HUES6 (cell line): ENCODE measurements around the gene SEC14L5.

Source experiments
- H3K27ac ChIP-seq: 2 replicates; pipeline ENCODE4 v1.7.0; 2013; ENCODE audit warnings: low read depth, mild to moderate bottlenecking, low read length, inconsistent platforms
- H3K27me3 ChIP-seq: 2 replicates; pipeline ENCODE4 v1.6.1; 2013; ENCODE audit warnings: low read length; ENCODE audit not compliant: control insufficient read depth, insufficient read depth
- H3K36me3 ChIP-seq: 2 replicates; pipeline ENCODE4 v1.6.1; 2013; ENCODE audit warnings: low read length; ENCODE audit not compliant: control insufficient read depth, insufficient read depth
- H3K4me1 ChIP-seq: 2 replicates; pipeline ENCODE4 v1.6.1; 2013; ENCODE audit warnings: low read length; ENCODE audit not compliant: control insufficient read depth, insufficient read depth
- H3K4me3 ChIP-seq: 2 replicates; pipeline ENCODE4 v1.5.1; 2013; ENCODE audit warnings: low read depth, low read length
- H3K9ac ChIP-seq: one replicate; pipeline ENCODE4 v1.6.1; 2013; ENCODE audit warnings: mild to moderate bottlenecking, low read length
- H3K9me3 ChIP-seq: 2 replicates; pipeline ENCODE4 v1.6.1; 2013; ENCODE audit warnings: low read depth, low read length; ENCODE audit not compliant: control insufficient read depth, insufficient read depth

SEC14L5 gene

DNA sequence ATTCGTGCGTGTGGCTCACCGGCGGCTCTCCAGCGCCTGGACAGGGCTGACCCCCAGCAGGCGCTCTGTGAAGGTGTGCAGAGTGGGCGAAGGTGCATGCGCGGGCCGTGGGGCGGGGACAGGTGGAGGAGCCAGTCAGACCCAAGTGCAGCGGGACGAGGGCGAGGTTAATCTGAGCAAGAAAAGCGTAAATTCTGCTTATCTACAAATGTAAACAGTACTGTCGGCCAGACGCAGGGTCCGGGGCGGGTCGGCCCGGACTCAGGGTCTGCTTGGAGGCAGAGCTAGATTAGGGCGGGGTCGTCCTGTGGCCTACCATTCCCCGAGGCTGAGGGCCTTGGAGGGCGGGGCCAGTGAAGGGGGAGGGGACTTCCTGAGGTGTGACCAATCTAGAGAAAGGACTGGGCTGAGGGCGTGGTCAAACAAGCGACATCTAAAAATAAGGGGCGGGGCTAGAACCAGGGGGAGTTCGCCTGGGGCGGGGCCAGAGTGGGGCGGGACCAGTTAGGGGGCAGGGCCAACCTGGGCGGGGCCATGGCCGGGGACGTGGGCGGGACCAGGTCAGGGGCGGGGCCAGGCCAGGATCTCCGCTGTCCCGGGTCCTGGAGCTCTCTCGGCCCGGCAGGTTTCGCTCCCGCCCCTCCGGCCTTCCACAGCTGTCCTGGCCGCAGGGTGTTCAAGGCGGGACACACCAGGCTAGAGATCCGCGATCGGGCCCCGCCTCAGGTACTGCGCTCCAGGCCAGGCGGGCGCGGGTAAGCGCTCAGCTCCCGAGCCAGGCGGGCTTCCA is at the start of gene SEC14L5:
Gene SEC14L5, plus strand, starts transcription at position 611 of the 790 bp plus-strand sequence. CDS start 994 bp downstream, outside the sequence.
- H3K4me1 ChIP-seq = peaks cover 4% of the 10 kb centered on the region; the same call in 1 of the 2 replicates
- no peaks in the 10 kb centered on the region for H3K9me3 ChIP-seq
- no peak within 1 kb of the TSS for H3K27ac ChIP-seq
- no peaks in the 10 kb centered on the region for H3K36me3 ChIP-seq
- H3K9ac ChIP-seq = peak within 1 kb of the TSS; percentile 38
- H3K27me3 ChIP-seq = peaks cover 18% of the 10 kb centered on the region; the same call in 1 of the 2 replicates
- H3K4me3 ChIP-seq = peak within 1 kb of the TSS; percentile 86

DNA sequence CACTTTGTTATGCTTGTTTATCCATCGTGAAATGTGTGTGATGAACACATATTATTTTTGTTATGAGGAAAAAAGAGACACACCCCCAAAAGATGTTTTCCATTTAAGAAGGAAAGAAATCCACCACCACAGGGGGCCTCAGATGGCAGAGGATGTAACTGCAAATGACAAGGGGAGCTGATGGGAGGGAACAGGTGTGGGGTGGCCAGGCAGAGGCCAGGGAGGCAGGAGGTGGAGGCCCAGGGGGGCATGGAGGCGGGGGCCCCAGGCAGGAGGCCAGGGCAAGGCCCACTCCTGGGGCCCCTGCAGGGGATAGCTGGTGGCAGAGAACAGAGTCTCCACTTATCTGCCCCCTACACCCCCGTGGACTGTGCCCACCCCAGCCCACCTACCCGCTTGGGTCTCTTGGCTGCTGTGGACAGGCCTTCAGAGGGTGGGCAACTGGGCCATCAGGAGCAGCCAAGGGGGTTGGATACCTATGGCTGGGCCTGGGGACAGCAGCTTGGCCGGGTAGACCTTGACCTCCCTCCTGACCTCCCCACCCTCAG is 49.2 kb upstream of the SEC14L5 start:
- H3K9ac ChIP-seq = no peak overlapping the region
- H3K27me3 ChIP-seq = no peaks in the 10 kb centered on the region
- H3K4me1 ChIP-seq = no peaks in the 10 kb centered on the region
- H3K4me3 ChIP-seq = no peak overlapping the region
- H3K9me3 ChIP-seq = no peaks in the 10 kb centered on the region
- H3K27ac ChIP-seq = no peak overlapping the region
- peaks cover 5% of the 10 kb centered on the region; the same call in 1 of the 2 replicates for H3K36me3 ChIP-seq

DNA sequence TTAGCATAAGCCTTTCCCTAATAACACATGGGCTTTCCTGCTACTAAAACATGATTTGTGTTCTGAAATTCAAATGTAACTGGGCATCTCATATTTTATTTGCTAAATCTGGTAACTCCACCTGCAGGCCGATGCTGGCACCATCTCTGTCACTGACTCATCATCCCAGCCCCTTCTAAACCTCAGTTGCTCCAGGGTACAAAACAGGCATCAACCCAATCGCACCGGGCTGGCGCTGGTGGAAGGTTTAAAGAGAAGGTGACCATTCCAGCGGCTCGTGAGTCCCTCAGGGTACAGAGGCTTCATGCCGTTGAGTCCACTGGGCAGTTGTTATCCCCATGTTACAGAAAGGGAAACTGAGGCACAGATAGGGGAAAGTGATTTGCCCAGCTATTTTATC is 48.3 kb upstream of the SEC14L5 start:
- Histone ChIP-seq H3K4me1 (no peaks in the 10 kb centered on the region), H3K9ac (no peak overlapping the region), H3K4me3 (no peak overlapping the region), H3K9me3 (no peaks in the 10 kb centered on the region), H3K27me3 (no peaks in the 10 kb centered on the region), H3K36me3 (peaks cover 3% of the 10 kb centered on the region; the same call in 1 of the 2 replicates), H3K27ac (no peak overlapping the region)

DNA sequence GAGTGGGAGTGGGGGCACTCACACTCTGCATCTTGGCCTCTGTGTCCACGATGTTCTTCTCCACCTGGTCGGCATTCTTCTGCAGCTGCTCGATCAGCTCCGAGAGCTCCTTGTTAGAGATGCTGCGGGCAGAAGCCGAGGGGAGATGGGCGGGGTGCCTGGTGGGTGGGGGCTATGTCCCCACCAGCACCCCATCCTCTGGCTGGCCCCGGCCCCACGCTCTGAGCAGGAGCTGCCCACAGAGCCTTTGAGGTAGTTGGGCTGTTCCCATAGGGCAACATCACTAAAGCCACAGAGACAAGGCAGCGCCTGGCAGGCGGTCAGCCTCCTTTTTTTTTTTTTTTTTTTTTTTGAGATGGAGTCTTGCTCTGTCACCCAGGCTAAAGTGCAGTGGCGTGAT is 47.3 kb upstream of the SEC14L5 start:
- H3K4me3 ChIP-seq = no peak overlapping the region
- H3K36me3 ChIP-seq = peaks cover 3% of the 10 kb centered on the region; the same call in 1 of the 2 replicates
- H3K27me3 ChIP-seq = no peaks in the 10 kb centered on the region
- H3K9ac ChIP-seq = no peak overlapping the region
- H3K4me1 ChIP-seq = no peaks in the 10 kb centered on the region
- no peak overlapping the region for H3K27ac ChIP-seq
- no peaks in the 10 kb centered on the region for H3K9me3 ChIP-seq

DNA sequence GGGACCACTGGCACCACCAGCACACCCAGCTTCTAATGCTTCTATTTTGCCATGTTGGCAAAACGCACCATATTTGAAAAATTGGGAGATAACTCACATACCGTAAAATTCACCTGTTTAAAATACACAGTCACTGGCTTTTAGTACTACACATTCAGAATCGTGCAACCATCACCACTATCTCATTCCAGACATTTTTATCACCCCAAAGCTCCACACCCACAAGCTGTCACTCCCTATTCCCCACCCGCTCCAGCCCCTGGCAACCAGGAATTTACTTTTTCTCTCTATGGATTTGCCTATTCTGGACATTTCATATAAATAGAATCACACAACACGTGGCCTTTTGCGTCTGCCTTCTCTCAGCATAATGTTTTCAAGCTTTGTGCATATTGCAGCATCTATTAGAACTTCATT is 46.2 kb upstream of the SEC14L5 start:
- Histone ChIP-seq H3K9me3 (no peaks in the 10 kb centered on the region), H3K4me3 (no peak overlapping the region), H3K27me3 (no peaks in the 10 kb centered on the region), H3K27ac (no peak overlapping the region), H3K4me1 (no peaks in the 10 kb centered on the region), H3K9ac (no peak overlapping the region), H3K36me3 (peaks cover 3% of the 10 kb centered on the region; the same call in 1 of the 2 replicates)

DNA sequence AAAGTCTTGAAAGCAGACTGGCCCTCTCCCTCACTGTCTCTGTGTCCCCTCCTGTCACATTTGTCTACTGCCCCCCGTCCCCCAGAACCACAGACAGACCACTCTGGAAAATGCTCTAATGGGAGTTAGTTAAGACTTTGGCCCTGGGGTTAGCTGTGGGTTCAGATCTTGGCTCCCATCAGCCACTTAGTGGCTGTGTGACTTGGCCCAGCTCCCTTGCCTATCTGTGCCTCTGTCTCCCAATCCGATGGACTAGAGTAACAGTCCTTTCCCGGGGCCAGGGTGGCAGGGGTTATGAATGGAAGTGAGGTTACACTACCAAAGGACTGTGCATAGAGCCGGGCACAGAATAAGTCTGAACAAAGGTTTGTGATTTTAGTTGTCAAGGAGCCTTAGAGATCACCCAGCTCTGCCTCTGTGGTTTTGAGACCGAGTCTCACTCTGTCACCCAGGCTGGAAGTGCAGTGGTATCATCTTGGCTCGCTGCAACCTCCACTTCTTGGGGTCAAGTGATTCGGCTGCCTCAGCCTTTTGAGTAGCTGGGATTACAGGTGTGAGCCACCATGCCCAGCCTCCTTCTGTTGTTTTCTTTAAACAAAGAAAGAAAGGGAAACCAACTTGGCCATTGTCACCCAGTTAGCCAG is 44.9 kb upstream of the SEC14L5 start:
- Histone ChIP-seq H3K9ac (no peak overlapping the region), H3K4me3 (no peak overlapping the region), H3K9me3 (no peaks in the 10 kb centered on the region), H3K36me3 (peaks cover 3% of the 10 kb centered on the region; the same call in 1 of the 2 replicates), H3K4me1 (peaks cover under 1% of the 10 kb centered on the region; the same call in 1 of the 2 replicates), H3K27me3 (no peaks in the 10 kb centered on the region), H3K27ac (no peak overlapping the region)

DNA sequence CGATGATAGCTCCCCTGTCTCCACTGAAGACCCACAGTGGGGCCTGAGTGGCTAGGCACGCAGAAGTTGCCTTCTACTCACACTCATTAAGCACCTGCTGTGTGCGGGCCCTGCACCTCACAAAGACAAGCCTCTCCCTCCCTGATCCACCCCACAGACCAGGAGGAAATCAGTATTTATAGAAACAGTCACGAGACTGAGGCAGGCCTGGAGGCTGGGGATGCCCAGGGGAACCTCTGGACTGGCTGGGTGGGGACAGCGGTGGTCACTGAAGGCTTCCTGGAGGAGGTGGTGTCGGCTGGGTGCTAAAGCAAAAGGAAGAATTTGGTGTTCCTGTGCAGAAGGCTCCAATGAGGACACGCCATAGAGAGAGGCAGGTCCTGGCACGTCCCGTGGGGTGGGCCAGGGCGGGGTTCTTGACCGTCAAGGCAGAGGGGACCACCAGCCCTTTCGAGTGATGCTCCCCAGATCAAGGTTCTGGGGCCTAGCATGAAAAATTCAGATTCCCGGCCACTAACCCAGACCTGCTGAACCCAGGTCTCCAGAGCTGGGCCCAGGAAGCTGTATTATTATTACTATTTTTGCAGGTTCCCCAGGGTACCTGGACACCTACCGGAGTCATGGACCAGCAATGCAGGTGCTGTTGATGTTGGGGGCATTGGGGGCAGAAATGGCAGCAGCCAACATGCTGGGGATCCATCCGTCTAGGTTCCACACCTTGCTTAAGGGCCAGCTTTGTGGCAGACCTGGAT is 44.2 kb upstream of the SEC14L5 start:
- no peaks in the 10 kb centered on the region for H3K27me3 ChIP-seq
- H3K9me3 ChIP-seq = no peaks in the 10 kb centered on the region
- H3K27ac ChIP-seq = no peak overlapping the region
- H3K9ac ChIP-seq = no peak overlapping the region
- H3K4me3 ChIP-seq = no peak overlapping the region
- peaks cover 3% of the 10 kb centered on the region; the same call in 1 of the 2 replicates for H3K36me3 ChIP-seq
- peaks cover 8% of the 10 kb centered on the region for H3K4me1 ChIP-seq

DNA sequence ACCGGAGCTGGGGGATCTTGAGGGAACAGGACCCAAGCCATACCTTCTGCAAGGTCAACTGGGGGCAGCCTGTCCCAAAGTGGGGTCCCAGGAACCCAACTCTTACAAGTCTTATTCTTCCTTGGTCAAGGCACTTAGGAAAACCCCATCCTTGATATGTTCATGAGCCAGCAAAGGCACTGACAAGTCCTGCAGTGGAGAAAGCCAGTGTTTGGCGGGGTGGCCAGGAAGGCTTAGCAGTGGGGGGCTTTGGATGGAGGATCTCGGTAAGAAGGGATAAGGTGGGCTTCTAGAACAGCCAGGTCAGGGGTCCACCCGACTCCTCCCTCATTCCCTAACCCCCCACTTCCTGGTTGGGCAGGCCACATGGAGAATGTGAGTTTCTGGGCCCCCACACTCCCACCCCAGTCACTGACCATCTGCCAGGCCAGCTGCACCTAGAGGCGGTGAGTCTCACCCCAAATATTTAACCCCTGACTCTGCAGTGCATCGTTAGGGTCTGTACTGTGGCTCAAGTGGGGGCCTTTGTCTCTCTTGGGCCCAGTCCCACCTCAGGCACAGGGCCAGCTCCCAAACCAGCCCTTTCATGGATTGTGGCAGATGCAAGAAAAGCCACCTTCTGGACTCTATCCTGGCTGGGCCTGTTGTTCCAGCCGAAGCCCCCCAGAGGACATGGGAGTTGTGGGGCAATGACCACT is 43.5 kb upstream of the SEC14L5 start:
- Histone ChIP-seq H3K27ac (no peak overlapping the region), H3K4me3 (no peak overlapping the region), H3K36me3 (peaks cover 3% of the 10 kb centered on the region; the same call in 1 of the 2 replicates), H3K9me3 (no peaks in the 10 kb centered on the region), H3K27me3 (no peaks in the 10 kb centered on the region), H3K9ac (no peak overlapping the region), H3K4me1 (peaks cover 10% of the 10 kb centered on the region)

DNA sequence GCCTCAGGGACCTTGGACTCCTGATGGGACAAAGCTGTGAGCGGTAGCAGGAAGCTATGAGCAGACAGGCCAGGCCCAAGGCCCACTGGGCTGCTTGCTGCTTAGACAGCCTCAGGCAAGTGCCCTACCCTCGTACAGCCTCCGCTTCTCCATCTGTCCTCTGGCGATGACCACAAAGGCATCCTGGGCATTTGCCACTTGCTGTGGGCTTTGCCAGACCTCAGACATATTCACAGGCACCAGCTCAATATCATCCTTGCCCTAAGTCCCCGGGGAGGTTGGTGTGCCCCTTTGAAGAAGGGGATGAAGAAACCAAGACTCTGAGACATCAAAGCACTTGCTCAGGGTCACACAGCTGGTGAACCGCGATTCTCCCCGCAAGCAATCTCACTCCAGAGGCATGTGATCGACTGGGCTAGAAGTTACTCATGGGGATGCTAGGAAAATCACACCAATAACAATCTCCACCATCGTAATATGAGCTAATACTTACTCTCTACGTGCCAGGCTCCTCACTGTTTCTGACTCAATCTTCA is 42.8 kb upstream of the SEC14L5 start:
- Histone ChIP-seq H3K4me1 (peaks cover 10% of the 10 kb centered on the region), H3K27me3 (no peaks in the 10 kb centered on the region), H3K9me3 (no peaks in the 10 kb centered on the region), H3K4me3 (no peak overlapping the region), H3K27ac (no peak overlapping the region), H3K36me3 (peaks cover 3% of the 10 kb centered on the region; the same call in 1 of the 2 replicates), H3K9ac (no peak overlapping the region)

DNA sequence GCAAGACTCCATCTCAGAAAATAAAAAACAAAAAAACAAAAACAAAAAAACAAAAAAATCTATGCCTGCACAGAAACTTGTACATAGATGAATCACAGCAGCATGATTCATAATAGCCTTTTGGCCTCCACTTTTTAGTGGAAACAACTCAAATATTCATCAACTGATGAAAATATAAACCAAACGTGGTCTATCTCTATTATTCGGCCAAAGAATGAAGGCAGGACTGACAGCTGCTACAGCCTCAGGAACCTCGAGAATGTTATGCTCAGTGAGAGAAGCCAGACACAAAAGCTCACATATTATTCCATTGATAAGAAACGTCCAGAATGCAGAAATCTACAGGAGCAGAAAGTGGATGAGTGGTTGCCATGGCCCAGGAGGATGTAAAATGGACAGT is 41.0 kb upstream of the SEC14L5 start:
- no peak overlapping the region for H3K9ac ChIP-seq

More for the DNA sequence above, 41.0 kb upstream of the SEC14L5 start:
- H3K36me3 ChIP-seq = no peaks in the 10 kb centered on the region
- no peak overlapping the region for H3K4me3 ChIP-seq
- H3K4me1 ChIP-seq = peaks cover 10% of the 10 kb centered on the region
- no peaks in the 10 kb centered on the region for H3K9me3 ChIP-seq
- no peaks in the 10 kb centered on the region for H3K27me3 ChIP-seq
- no peak overlapping the region for H3K27ac ChIP-seq
